Activated CD8-positive, alpha-beta memory T cell treated with anti-CD3 and anti-CD28 coated beads, Interleukin-2, amount 50 U/mL, for 4 hours (primary cell): ENCODE data around the gene TMEM88.

ENCODE experiments used
- DNase-seq: peaks from one replicate; pipeline ENCODE4 v3.0.0-alpha.2; 2020

TMEM88 gene

GRCh38 chr17:7844292-7845154 lies 10.3 kb upstream of the TMEM88 start:
- DNase-seq: peak; percentile 78

- peak; percentile 28 for DNase-seq
These were observed 9.4 kb upstream of the TMEM88 start for GRCh38 chr17:7845359-7846062.

GRCh38 chr17:7846063-7846735 lies 8.7 kb upstream of the TMEM88 start:
- peak; percentile 30 for DNase-seq

- peak; percentile 43 for DNase-seq
These were observed 7.9 kb upstream of the TMEM88 start for GRCh38 chr17:7846765-7847661.

- DNase-seq: no peak
These were observed 6.7 kb upstream of the TMEM88 start for GRCh38 chr17:7848131-7848579.

- no peak for DNase-seq
These were observed 6.1 kb upstream of the TMEM88 start for GRCh38 chr17:7848739-7849129.

- DNase-seq: peak; percentile 34
These were observed 5.6 kb upstream of the TMEM88 start for GRCh38 chr17:7849130-7849750.

GRCh38 chr17:7849751-7850504 lies 4.9 kb upstream of the TMEM88 start:
- no peak for DNase-seq

- DNase-seq: peak; percentile 33
These were observed 4.0 kb upstream of the TMEM88 start for GRCh38 chr17:7850701-7851437.

GRCh38 chr17:7851438-7852261 lies 3.2 kb upstream of the TMEM88 start:
- DNase-seq: peak; percentile 92

- no peak for DNase-seq
These were observed 2.6 kb upstream of the TMEM88 start for GRCh38 chr17:7852262-7852670.

GRCh38 chr17:7852919-7853690 lies 1.8 kb upstream of the TMEM88 start:
- peak; percentile 35 for DNase-seq

GRCh38 chr17:7853691-7854038 lies 1.2 kb upstream of the TMEM88 start:
- no peak for DNase-seq

- DNase-seq: peak; percentile 37
These were observed 638 bp upstream of the TMEM88 start for GRCh38 chr17:7854078-7854777.

GRCh38 chr17:7855660-7856010 lies 769 bp downstream of the TMEM88 start:
- peak; percentile 43 for DNase-seq

- peak; percentile 58 for DNase-seq
These were observed 1.3 kb downstream of the TMEM88 start for GRCh38 chr17:7856011-7856810.
